NCI-H2196 treated with DMSO at 0.1 percent for 48 hours (cell line): ENCODE measurements around the gene PSEN2.
"Not testable (repeated sequence)": the region's sequence is repeated elsewhere in the genome, so short reads cannot be mapped to it uniquely, and the experiment has no call there.

Experiments
- DNase-seq: peaks from one replicate; lab custom pipeline; 2025; ENCODE audit not compliant: unreplicated experiment; lab: John Stamatoyannopoulos, UW

The PSEN2 gene

GRCh38 chr1:226870401-226871279, at the start of gene PSEN2:
Gene PSEN2 (plus strand): TSS chr1:226870616. CDS start chr1:226881908, 11,292 bp downstream.
- peak; percentile 69 for DNase-seq

- DNase-seq, result no peak
Measured at GRCh38 chr1:226820941-226821718, 49.3 kb upstream of the PSEN2 start.

GRCh38 chr1:226821719-226822085, 48.7 kb upstream of the PSEN2 start:
- no peak for DNase-seq

GRCh38 chr1:226823643-226824042, 46.8 kb upstream of the PSEN2 start:
- no peak for DNase-seq

- DNase-seq, result no peak
Measured at GRCh38 chr1:226825037-226825745, 45.2 kb upstream of the PSEN2 start.

- no peak for DNase-seq
Measured at GRCh38 chr1:226825746-226826100, 44.7 kb upstream of the PSEN2 start.

- no peak for DNase-seq
Measured at GRCh38 chr1:226826479-226827261, 43.7 kb upstream of the PSEN2 start.

GRCh38 chr1:226827458-226827857, 43.0 kb upstream of the PSEN2 start:
- no peak for DNase-seq

- peak; percentile 84 for DNase-seq
Measured at GRCh38 chr1:226827968-226828513, 42.4 kb upstream of the PSEN2 start.

GRCh38 chr1:226829105-226829504, 41.3 kb upstream of the PSEN2 start:
- DNase-seq, result no peak

GRCh38 chr1:226831953-226832352, 38.5 kb upstream of the PSEN2 start:
- DNase-seq, result no peak

GRCh38 chr1:226832613-226833012, 37.8 kb upstream of the PSEN2 start:
- DNase-seq, result no peak

- not testable (repeated sequence) for DNase-seq
Measured at GRCh38 chr1:226834179-226834578, 36.2 kb upstream of the PSEN2 start.

- DNase-seq, result not testable (repeated sequence)
Measured at GRCh38 chr1:226835396-226835795, 35.0 kb upstream of the PSEN2 start.

- DNase-seq, result not testable (repeated sequence)
Measured at GRCh38 chr1:226837966-226838365, 32.5 kb upstream of the PSEN2 start.

- no peak for DNase-seq
Measured at GRCh38 chr1:226838456-226838855, 32.0 kb upstream of the PSEN2 start.

GRCh38 chr1:226845624-226846023, 24.8 kb upstream of the PSEN2 start:
- no peak for DNase-seq

GRCh38 chr1:226846786-226847185, 23.6 kb upstream of the PSEN2 start:
- no peak for DNase-seq

GRCh38 chr1:226854548-226854947, 15.9 kb upstream of the PSEN2 start:
- DNase-seq, result not testable (repeated sequence)

GRCh38 chr1:226862890-226863289, 7.5 kb upstream of the PSEN2 start:
- no peak for DNase-seq
